Peyer's patch (tissue), 4 donors: Measurements from ENCODE around the gene CLMN.

ENCODE experiments used
- CTCF ChIP-seq, 6 experiments: fragments of 450-650 bp in 4 of 6; fragments of 200-600 bp in 2 of 6; sonication (generic) in 1 of 6; IDR thresholded peaks; one replicate each; pipeline ENCODE4 v1.5.1; 2017 to 2019; ENCODE audit warnings: antibody characterized with exemption in 6 of 6, mild to moderate bottlenecking in 3 of 6, moderate library complexity in 1 of 6
- POLR2A ChIP-seq, 2 donors: fragments of 450-650 bp; IDR thresholded peaks; one replicate each; pipeline ENCODE4 v1.5.1; 2017; ENCODE audit warnings: antibody characterized with exemption in 2 of 2, mild to moderate bottlenecking in 2 of 2, moderate library complexity in 2 of 2

GRCh38 chr14:95233702-95234241, 85.9 kb downstream of the CLMN start:
- TF ChIP-seq POLR2A (IDR thresholded peaks at IDR 0.05) (no peak), CTCF (IDR thresholded peaks at IDR 0.05) (no peak)
